ENCODE measurements around the gene ALDH3A2. TPM values are rescaled to one million over a fixed set of nuclear protein-coding genes. Genes with fewer than 3 reads are reported as not detected.

ALDH3A2 gene
- total RNA-seq: 10 to 100 TPM; 29.9 to 30.5 TPM

GRCh38 chr17:19648475-19649273, at the start of gene ALDH3A2:
Gene ALDH3A2, plus strand, starts transcription at chr17:19648751. Its CDS starts 221 bp downstream, at chr17:19648972.
- Mint-ChIP-seq H3K36me3 (peaks cover 12% of the 10 kb centered on the region), H3K4me1 (peaks cover 41% of the 10 kb centered on the region), H3K9me3 (ENCODE audit: low read depth) (no peaks in the 10 kb centered on the region), H3K4me3 (peak within 1 kb of the TSS; percentile 90), H3K27ac (peak within 1 kb of the TSS; percentile 95), H3K27me3 (peaks cover 12% of the 10 kb centered on the region)
- DNase-seq (peak; percentile 96), ATAC-seq (peak; percentile 97)
- CTCF ChIA-PET: interaction anchor here (1.0 to 5.1 kb wide), 14 partner anchors 8 to 645 kb away, joined by 3 to 25 read pairs (median 4); partner anchors contain the start of genes B9D1, FAM83G and ULK2

- Mint-ChIP-seq H3K4me3 (no peak overlapping the region), H3K27me3 (peaks cover 6% of the 10 kb centered on the region), H3K4me1 (peaks cover 2% of the 10 kb centered on the region), H3K9me3 (ENCODE audit: low read depth) (no peaks in the 10 kb centered on the region), H3K36me3 (no peaks in the 10 kb centered on the region), H3K27ac (no peak overlapping the region)
- no peak for DNase-seq
- CTCF ChIA-PET: no interaction called here
- ATAC-seq: no peak
Measured at GRCh38 chr17:19610311-19610710, 38.2 kb upstream of the ALDH3A2 start.

GRCh38 chr17:19610879-19611278, 37.7 kb upstream of the ALDH3A2 start:
- Mint-ChIP-seq H3K4me3 (no peak overlapping the region), H3K27ac (no peak overlapping the region), H3K27me3 (peaks cover 6% of the 10 kb centered on the region), H3K4me1 (peaks cover 2% of the 10 kb centered on the region), H3K9me3 (ENCODE audit: low read depth) (no peaks in the 10 kb centered on the region), H3K36me3 (no peaks in the 10 kb centered on the region)
- DNase-seq: no peak
- CTCF ChIA-PET: interaction anchor here (0.9 kb wide), 1 partner anchor 37 kb away, joined by 3 read pairs; no protein-coding TSS in a partner anchor
- no peak for ATAC-seq

GRCh38 chr17:19613979-19614378, 34.6 kb upstream of the ALDH3A2 start:
- DNase-seq (no peak), ATAC-seq (no peak)
- H3K36me3 Mint-ChIP-seq: peaks cover 3% of the 10 kb centered on the region
- CTCF ChIA-PET: interaction anchor here (1.1 kb wide), 1 partner anchor 9 kb away, joined by 3 read pairs; no protein-coding TSS in a partner anchor
- no peak overlapping the region for H3K4me3 Mint-ChIP-seq
- H3K9me3 Mint-ChIP-seq (ENCODE audit: low read depth): peaks cover 7% of the 10 kb centered on the region
- H3K27ac Mint-ChIP-seq: no peak overlapping the region
- H3K4me1 Mint-ChIP-seq: peaks cover 2% of the 10 kb centered on the region
- peaks cover 9% of the 10 kb centered on the region for H3K27me3 Mint-ChIP-seq

DNA sequence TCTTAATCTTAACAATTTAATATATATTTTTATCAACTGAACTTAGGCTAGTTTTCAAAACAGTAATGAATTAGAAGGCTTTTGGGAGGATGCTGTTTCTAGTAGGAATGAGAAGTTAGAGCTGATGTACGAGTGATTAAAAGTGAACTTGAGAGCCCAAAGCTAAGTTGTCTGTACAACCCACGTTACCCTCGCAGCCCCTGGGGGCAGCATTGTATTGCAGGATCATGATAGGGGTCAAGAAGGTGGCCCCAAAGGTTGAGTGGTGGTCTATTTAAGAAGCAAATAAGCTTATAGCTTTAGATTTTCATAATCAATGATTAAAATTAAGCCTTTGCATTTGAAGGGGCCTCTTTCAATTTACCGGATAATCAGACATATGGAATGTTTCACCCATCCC, 33.7 kb upstream of the ALDH3A2 start:
- Mint-ChIP-seq H3K27ac (no peak overlapping the region), H3K4me3 (no peak overlapping the region), H3K4me1 (peaks cover 2% of the 10 kb centered on the region), H3K36me3 (peaks cover 5% of the 10 kb centered on the region), H3K27me3 (peaks cover 9% of the 10 kb centered on the region), H3K9me3 (ENCODE audit: low read depth) (peaks cover 16% of the 10 kb centered on the region)
- ATAC-seq (no peak), DNase-seq (no peak)
- CTCF ChIA-PET: no interaction called here

GRCh38 chr17:19618015-19618414, 30.5 kb upstream of the ALDH3A2 start:
- Mint-ChIP-seq H3K27me3 (peaks cover 14% of the 10 kb centered on the region), H3K4me1 (peaks cover 2% of the 10 kb centered on the region), H3K4me3 (no peak overlapping the region), H3K27ac (no peak overlapping the region), H3K9me3 (ENCODE audit: low read depth) (peaks cover 23% of the 10 kb centered on the region), H3K36me3 (peaks cover 5% of the 10 kb centered on the region)
- DNase-seq: no peak
- no peak for ATAC-seq
- CTCF ChIA-PET: no interaction called here

DNA sequence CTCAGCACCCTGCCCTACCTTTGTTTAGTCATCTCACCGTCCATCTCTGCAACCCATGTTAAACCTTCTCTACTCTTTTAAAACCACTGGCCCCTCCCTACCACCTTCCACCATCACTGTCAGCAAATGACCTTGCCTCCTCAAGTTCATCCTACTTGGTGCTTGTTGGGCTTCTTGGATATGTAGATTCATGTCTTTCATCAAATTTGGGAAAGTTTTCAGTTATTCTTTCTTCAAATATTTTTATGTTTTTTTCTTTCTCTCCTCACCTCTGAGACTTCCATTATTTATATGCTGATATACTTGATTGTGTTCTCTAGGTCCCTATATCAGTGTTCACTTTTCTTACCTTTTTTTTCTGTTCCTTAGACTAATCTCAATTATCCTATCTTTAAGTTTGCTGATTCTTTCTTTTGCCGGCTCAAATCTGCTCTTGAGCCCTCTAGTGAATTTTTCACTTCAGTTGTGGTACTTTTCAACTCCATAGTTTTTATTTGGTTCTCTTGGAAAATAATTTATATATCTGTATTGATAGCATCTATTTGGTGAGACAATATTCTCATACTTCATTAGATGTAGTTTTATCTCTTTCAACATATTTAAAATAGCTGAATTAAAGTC, 28.7 kb upstream of the ALDH3A2 start:
- DNase-seq: no peak
- H3K27me3 Mint-ChIP-seq: peaks cover 23% of the 10 kb centered on the region
- no peaks in the 10 kb centered on the region for H3K4me1 Mint-ChIP-seq
- peaks cover 23% of the 10 kb centered on the region for H3K9me3 Mint-ChIP-seq (ENCODE audit: low read depth)
- H3K27ac Mint-ChIP-seq: no peak overlapping the region
- CTCF ChIA-PET: no interaction called here
- peaks cover 5% of the 10 kb centered on the region for H3K36me3 Mint-ChIP-seq
- no peak for ATAC-seq
- H3K4me3 Mint-ChIP-seq: no peak overlapping the region

DNA sequence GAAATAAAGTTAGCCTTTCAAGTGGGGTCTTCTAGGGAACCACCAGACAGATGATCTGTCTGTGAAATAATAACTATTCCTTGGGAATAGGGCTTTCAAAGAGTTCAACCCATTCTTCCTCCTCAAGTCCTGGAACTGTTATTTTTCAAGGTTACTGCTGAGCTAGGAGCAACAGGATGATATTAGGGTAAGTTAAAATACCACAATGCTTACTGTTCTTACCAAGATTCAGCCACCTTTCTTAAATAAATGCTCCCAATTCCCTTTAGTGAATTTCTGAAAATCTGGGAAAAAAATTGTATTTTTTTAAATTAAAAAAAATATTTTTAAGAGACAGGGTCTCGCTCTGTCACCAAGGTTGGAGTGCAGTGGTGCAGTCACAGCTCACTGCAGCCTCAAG, 26.9 kb upstream of the ALDH3A2 start:
- CTCF ChIA-PET: interaction anchor here (1.8 kb wide), 1 partner anchor 24 kb away, joined by 5 read pairs; no protein-coding TSS in a partner anchor
- Mint-ChIP-seq H3K4me1 (no peaks in the 10 kb centered on the region), H3K4me3 (no peak overlapping the region), H3K9me3 (ENCODE audit: low read depth) (peaks cover 23% of the 10 kb centered on the region), H3K27me3 (peaks cover 30% of the 10 kb centered on the region), H3K36me3 (peaks cover 5% of the 10 kb centered on the region), H3K27ac (no peak overlapping the region)
- ATAC-seq: no peak
- no peak for DNase-seq

DNA sequence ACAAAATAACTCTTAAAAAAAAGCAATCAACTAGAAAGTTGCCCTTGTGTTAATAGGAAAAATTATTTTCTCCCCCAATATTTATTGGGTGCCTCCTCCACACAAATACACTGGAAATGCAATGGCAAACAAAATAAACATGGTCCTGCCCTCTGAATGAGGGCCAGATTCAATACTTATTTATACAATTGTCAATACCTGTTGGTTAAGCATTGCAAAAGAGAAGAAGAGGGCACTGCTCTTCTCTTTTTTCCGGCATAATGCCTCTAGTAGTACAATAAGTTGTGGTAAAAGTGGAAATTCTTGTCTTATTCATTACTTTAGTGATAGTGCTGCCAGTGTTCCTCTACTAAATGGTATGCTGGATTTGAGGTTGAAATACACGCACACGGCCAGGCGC, 22.5 kb upstream of the ALDH3A2 start:
- Mint-ChIP-seq H3K36me3 (no peaks in the 10 kb centered on the region), H3K9me3 (ENCODE audit: low read depth) (peaks cover 3% of the 10 kb centered on the region), H3K4me1 (no peaks in the 10 kb centered on the region), H3K4me3 (no peak overlapping the region), H3K27ac (no peak overlapping the region), H3K27me3 (peaks cover 30% of the 10 kb centered on the region)
- CTCF ChIA-PET: no interaction called here
- DNase-seq (no peak), ATAC-seq (no peak)

DNA sequence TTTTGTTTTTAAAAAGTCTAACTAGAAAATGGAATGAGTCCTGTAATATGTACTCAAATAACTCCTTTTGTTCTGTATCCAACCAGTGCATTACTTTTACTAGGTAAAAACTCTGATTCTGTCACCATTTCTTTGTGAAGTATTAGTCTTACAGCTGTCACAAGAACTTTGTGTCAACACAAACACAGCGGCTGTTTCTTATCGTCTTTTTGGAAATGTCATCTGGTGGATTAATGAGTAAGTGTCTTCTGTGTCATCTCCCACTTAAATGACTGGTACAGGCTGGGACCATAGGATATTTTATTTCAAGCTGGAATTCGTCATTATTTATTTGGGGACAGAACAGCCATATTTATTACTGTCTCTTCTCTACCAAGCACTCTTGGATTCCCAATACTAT, 19.1 kb upstream of the ALDH3A2 start:
- ATAC-seq (no peak), DNase-seq (no peak)
- CTCF ChIA-PET: no interaction called here
- Mint-ChIP-seq H3K27me3 (peaks cover 21% of the 10 kb centered on the region), H3K27ac (no peak overlapping the region), H3K4me3 (no peak overlapping the region), H3K36me3 (no peaks in the 10 kb centered on the region), H3K9me3 (ENCODE audit: low read depth) (no peaks in the 10 kb centered on the region), H3K4me1 (no peaks in the 10 kb centered on the region)

DNA sequence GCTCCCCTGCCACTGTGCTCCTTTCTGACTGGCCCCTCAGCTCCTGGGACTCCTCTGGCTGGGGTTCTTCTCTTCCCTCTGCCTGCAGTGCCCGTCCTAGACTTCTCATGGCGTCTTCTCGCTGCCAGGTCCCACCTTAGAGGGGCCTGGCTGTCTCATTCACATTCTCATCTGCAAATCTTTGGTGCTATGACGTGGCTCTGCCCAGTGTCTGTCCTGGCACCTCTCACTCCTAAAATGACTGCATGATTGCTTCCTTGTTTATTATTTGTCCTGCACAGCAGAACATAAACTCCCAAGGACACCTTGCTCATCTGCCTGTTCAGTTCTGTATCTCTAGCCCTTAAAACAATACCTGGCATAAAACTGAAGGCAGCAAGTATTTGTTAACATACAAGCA, 18.5 kb upstream of the ALDH3A2 start:
- H3K4me1 Mint-ChIP-seq: no peaks in the 10 kb centered on the region
- CTCF ChIA-PET: no interaction called here
- peaks cover 16% of the 10 kb centered on the region for H3K27me3 Mint-ChIP-seq
- no peak overlapping the region for H3K4me3 Mint-ChIP-seq
- no peaks in the 10 kb centered on the region for H3K36me3 Mint-ChIP-seq
- DNase-seq (no peak), ATAC-seq (no peak)
- H3K9me3 Mint-ChIP-seq (ENCODE audit: low read depth): no peaks in the 10 kb centered on the region
- H3K27ac Mint-ChIP-seq: no peak overlapping the region

DNA sequence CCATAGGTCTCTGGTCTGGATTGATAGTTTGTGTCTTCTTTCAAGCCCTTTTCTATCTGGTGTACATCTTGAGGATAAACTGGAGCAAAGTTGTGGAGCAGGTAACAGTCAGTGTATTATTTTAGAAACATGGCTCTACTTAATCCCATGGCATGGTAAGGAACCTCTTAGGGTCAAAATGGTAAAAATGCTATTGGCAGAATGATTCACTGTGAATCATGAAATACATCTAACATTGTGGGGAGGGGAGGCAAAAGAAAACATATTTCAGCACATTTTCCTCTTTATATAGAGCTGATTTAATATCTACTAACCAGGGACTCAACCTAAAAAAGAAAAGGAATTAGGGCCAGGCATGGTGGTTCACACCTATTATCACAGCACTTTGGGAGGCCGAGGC, 17.9 kb upstream of the ALDH3A2 start:
- Mint-ChIP-seq H3K36me3 (no peaks in the 10 kb centered on the region), H3K27ac (no peak overlapping the region), H3K4me1 (no peaks in the 10 kb centered on the region), H3K9me3 (ENCODE audit: low read depth) (no peaks in the 10 kb centered on the region), H3K27me3 (peaks cover 17% of the 10 kb centered on the region), H3K4me3 (no peak overlapping the region)
- ATAC-seq (no peak), DNase-seq (no peak)
- CTCF ChIA-PET: no interaction called here

GRCh38 chr17:19631905-19632304, 16.6 kb upstream of the ALDH3A2 start:
- Mint-ChIP-seq H3K36me3 (no peaks in the 10 kb centered on the region), H3K9me3 (ENCODE audit: low read depth) (no peaks in the 10 kb centered on the region), H3K4me3 (no peak overlapping the region), H3K4me1 (no peaks in the 10 kb centered on the region), H3K27ac (no peak overlapping the region), H3K27me3 (peaks cover 14% of the 10 kb centered on the region)
- no peak for ATAC-seq
- no peak for DNase-seq
- CTCF ChIA-PET: no interaction called here
